HepG2 (cell line): ENCODE results near the gene AXIN1. TPM values are rescaled to one million over a fixed set of nuclear protein-coding genes. Genes with fewer than 3 reads are reported as not detected.
A peak's percentile ranks its signal among the peaks of the same experiment; 100 is the strongest.

ENCODE experiments used
- ARID2 ChIP-seq: sonication (generic); formaldehyde crosslinking; IDR thresholded peaks from 2 replicates; pipeline ENCODE4 v1.8.1; 2022; ENCODE audit warnings: mild to moderate bottlenecking, missing genetic modification reagents, borderline replicate concordance
- BHLHE40 ChIP-seq: IDR thresholded peaks from 2 replicates; pipeline ENCODE4 v1.6.1; 2011; ENCODE audit warnings: low read length, improper control_type of control experiment
- IKZF4 ChIP-seq: sonication (generic); formaldehyde crosslinking; IDR thresholded peaks from 2 replicates; pipeline ENCODE4 v1.5.1; 2020; ENCODE audit warnings: borderline replicate concordance, mild to moderate bottlenecking, low read depth, missing genetic modification reagents; ENCODE audit errors: not compliant biosample characterization
- IRX3 ChIP-seq: sonication (generic); formaldehyde crosslinking; IDR thresholded peaks from 2 replicates; pipeline ENCODE4 v1.8.1; 2023; ENCODE audit warnings: mild to moderate bottlenecking, low read depth, missing genetic modification reagents, borderline replicate concordance
- KLF6 ChIP-seq: IDR thresholded peaks from 2 replicates; pipeline ENCODE4 v1.8.0; 2016; ENCODE audit warnings: missing biosample characterization, missing genetic modification reagents
- NFIC ChIP-seq: IDR thresholded peaks from 2 replicates; pipeline ENCODE4 v1.6.1; 2012; ENCODE audit warnings: mild to moderate bottlenecking, low read length, inconsistent platforms
- NRL ChIP-seq: sonication (generic); formaldehyde crosslinking; IDR thresholded peaks from 2 replicates; pipeline ENCODE4 v1.5.0; 2020; ENCODE audit warnings: missing genetic modification reagents, mild to moderate bottlenecking, moderate library complexity, borderline replicate concordance
- POLR2AphosphoS5 ChIP-seq: IDR thresholded peaks from 2 replicates; pipeline ENCODE4 v1.6.1; 2012; ENCODE audit warnings: low read depth, low read length
- TERF1 ChIP-seq: sonication (generic); formaldehyde crosslinking; IDR thresholded peaks from 2 replicates; pipeline ENCODE4 v1.8.0; 2022; ENCODE audit warnings: mild to moderate bottlenecking, missing genetic modification reagents, moderate library complexity
- TMF1 ChIP-seq: sonication (generic); formaldehyde crosslinking; IDR thresholded peaks from 2 replicates; pipeline ENCODE4 v1.8.1; 2022; ENCODE audit warnings: low read depth, missing genetic modification reagents
- XRCC5 ChIP-seq: fragments of 200-400 bp; formaldehyde crosslinking; optimal IDR thresholded peaks from 2 replicates; pipeline ENCODE3; 2017; ENCODE audit warnings: mild to moderate bottlenecking, low read length
- ZBTB43 ChIP-seq: sonication (generic); formaldehyde crosslinking; conservative IDR thresholded peaks from 2 replicates; pipeline ENCODE4 v1.4.0; 2020; ENCODE audit warnings: missing genetic modification reagents
- ZC3H13 ChIP-seq: sonication (generic); formaldehyde crosslinking; IDR thresholded peaks from 2 replicates; pipeline ENCODE4 v1.8.1; 2023; ENCODE audit warnings: mild to moderate bottlenecking, missing genetic modification reagents, moderate library complexity
- ZNF331 ChIP-seq: sonication (generic); formaldehyde crosslinking; IDR thresholded peaks from 2 replicates; pipeline ENCODE4 v1.4.0; 2020; ENCODE audit warnings: missing genetic modification reagents
- ZNF430 ChIP-seq: sonication (generic); formaldehyde crosslinking; IDR thresholded peaks from 2 replicates; pipeline ENCODE4 v1.9.0; 2021; ENCODE audit warnings: mild to moderate bottlenecking, missing genetic modification reagents
- ZNF484 ChIP-seq: sonication (generic); formaldehyde crosslinking; IDR thresholded peaks from 2 replicates; pipeline ENCODE4 v1.5.1; 2020; ENCODE audit warnings: mild to moderate bottlenecking, low read depth, missing genetic modification reagents, borderline replicate concordance
- ZNF703 ChIP-seq: sonication (generic); formaldehyde crosslinking; IDR thresholded peaks from 2 replicates; pipeline ENCODE4 v1.5.1; 2020; ENCODE audit warnings: missing genetic modification reagents, mild to moderate bottlenecking, moderate library complexity, borderline replicate concordance
- ZNF776 ChIP-seq: sonication (generic); formaldehyde crosslinking; IDR thresholded peaks from 2 replicates; pipeline ENCODE4 v1.4.0; 2020; ENCODE audit warnings: mild to moderate bottlenecking, missing genetic modification reagents
- polyA plus RNA-seq, 8 experiments: library from polyadenylated mRNA; depleted of rRNA in 3 of 8; stranded (reverse) in 7 of 8; unstranded in 1 of 8; fragments of >200 nt; fragmentation: Illumina TruSeq in 4 of 8; extraction: Trizol in 4 of 8; gene quantifications; 2 replicates each; pipeline versions ENCODE4 v1.2.1 to v1.2.3, GENCODE V29; 2011 to 2016; ENCODE audit warnings: low read depth in 4 of 8, missing spikeins in 1 of 8, mixed read lengths in 1 of 8; ENCODE audit not compliant: insufficient read depth in 1 of 8
- total RNA-seq, 5 experiments: library from RNA; depleted of rRNA; stranded (reverse); fragments of >200 nt; fragmentation: Illumina TruSeq; extraction: Trizol; gene quantifications; 2 replicates each; pipeline ENCODE4 v1.2.3, GENCODE V29; 2016; ENCODE audit warnings: low read depth in 1 of 5
- TF ChIP-seq, protein P1 (sequence below): IDR thresholded peaks from 2 replicates; pipeline ENCODE4 v1.6.1; 2016; ENCODE audit warnings: missing compliant biosample characterization, missing genetic modification reagents, borderline replicate concordance
- TF ChIP-seq, protein P2 (sequence below): sonication (generic); formaldehyde crosslinking; IDR thresholded peaks from 2 replicates; pipeline ENCODE4 v1.9.0; 2022; ENCODE audit warnings: low read depth, missing genetic modification reagents
- TF ChIP-seq, protein P3 (sequence below): sonication (generic); formaldehyde crosslinking; conservative IDR thresholded peaks from 2 replicates; pipeline ENCODE4 v1.8.0; 2022; ENCODE audit warnings: mild to moderate bottlenecking, moderate library complexity, missing genetic modification reagents

The AXIN1 gene
- total and polyA plus RNA-seq, 2 of the 13 experiments (the other 11 are each of a cell fraction or from before 2014, with no cell fraction given): 24.0 to 26.0 TPM

- TF ChIP-seq, protein P1, sequence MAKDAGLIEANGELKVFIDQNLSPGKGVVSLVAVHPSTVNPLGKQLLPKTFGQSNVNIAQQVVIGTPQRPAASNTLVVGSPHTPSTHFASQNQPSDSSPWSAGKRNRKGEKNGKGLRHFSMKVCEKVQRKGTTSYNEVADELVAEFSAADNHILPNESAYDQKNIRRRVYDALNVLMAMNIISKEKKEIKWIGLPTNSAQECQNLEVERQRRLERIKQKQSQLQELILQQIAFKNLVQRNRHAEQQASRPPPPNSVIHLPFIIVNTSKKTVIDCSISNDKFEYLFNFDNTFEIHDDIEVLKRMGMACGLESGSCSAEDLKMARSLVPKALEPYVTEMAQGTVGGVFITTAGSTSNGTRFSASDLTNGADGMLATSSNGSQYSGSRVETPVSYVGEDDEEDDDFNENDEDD (CRISPR knock-in tag): no peak
- TF ChIP-seq ARID2 (CRISPR knock-in tag): no peak
- TF ChIP-seq ZC3H13 (CRISPR knock-in tag): peak; percentile 57; the same call in 1 of the 2 replicates
- TF ChIP-seq, protein P2, sequence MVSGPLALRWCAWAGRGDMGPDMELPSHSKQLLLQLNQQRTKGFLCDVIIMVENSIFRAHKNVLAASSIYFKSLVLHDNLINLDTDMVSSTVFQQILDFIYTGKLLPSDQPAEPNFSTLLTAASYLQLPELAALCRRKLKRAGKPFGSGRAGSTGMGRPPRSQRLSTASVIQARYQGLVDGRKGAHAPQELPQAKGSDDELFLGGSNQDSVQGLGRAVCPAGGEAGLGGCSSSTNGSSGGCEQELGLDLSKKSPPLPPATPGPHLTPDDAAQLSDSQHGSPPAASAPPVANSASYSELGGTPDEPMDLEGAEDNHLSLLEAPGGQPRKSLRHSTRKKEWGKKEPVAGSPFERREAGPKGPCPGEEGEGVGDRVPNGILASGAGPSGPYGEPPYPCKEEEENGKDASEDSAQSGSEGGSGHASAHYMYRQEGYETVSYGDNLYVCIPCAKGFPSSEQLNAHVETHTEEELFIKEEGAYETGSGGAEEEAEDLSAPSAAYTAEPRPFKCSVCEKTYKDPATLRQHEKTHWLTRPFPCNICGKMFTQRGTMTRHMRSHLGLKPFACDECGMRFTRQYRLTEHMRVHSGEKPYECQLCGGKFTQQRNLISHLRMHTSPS: peak; percentile 24; the same call in 1 of the 2 replicates
- no peak for TF ChIP-seq IKZF4
- TF ChIP-seq, protein P3, sequence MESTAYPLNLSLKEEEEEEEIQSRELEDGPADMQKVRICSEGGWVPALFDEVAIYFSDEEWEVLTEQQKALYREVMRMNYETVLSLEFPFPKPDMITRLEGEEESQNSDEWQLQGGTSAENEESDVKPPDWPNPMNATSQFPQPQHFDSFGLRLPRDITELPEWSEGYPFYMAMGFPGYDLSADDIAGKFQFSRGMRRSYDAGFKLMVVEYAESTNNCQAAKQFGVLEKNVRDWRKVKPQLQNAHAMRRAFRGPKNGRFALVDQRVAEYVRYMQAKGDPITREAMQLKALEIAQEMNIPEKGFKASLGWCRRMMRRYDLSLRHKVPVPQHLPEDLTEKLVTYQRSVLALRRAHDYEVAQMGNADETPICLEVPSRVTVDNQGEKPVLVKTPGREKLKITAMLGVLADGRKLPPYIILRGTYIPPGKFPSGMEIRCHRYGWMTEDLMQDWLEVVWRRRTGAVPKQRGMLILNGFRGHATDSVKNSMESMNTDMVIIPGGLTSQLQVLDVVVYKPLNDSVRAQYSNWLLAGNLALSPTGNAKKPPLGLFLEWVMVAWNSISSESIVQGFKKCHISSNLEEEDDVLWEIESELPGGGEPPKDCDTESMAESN (CRISPR knock-in tag): 0 out of 2 replicates have a peak, but pooled peaks have one; percentile 36
- TF ChIP-seq ZNF484: no peak
- TF ChIP-seq ZNF776 (CRISPR knock-in tag): no peak
- no peak for TF ChIP-seq IRX3
- no peak for TF ChIP-seq ZNF703 (CRISPR knock-in tag)
- peak; percentile 28; the same call in 1 of the 2 replicates for TF ChIP-seq NRL (CRISPR knock-in tag)
- TF ChIP-seq BHLHE40: peak; percentile 73
- no peak for TF ChIP-seq ZNF430
- peak; percentile 26 for TF ChIP-seq XRCC5
- peak; percentile 25; the same call in 1 of the 2 replicates for TF ChIP-seq POLR2AphosphoS5
- TF ChIP-seq ZNF331 (CRISPR knock-in tag): no peak
- TF ChIP-seq NFIC: no peak
- no peak for TF ChIP-seq KLF6 (CRISPR knock-in tag)
- TF ChIP-seq ZBTB43 (CRISPR knock-in tag): no peak
- no peak for TF ChIP-seq TMF1 (CRISPR knock-in tag)
- TF ChIP-seq TERF1 (CRISPR knock-in tag): no peak
Observed at GRCh38 chr16:364595-365491, 12.3 kb upstream of the AXIN1 start (continued).
